Ureter (tissue), 1 donor: Measurements from ENCODE around the gene SCAP. TPM values are rescaled to one million over a fixed set of nuclear protein-coding genes. Genes with fewer than 3 reads are reported as not detected.

Experiments used
- total RNA-seq: library from RNA; stranded (reverse); gene quantifications from one replicate; pipeline ENCODE4 v1.2.4, GENCODE V29; 2023
- donor health status: DM: yes; HTN: yes; CAD: no.

Gene SCAP
- total RNA-seq, 1 donor from 2014 or later: 139 TPM

Other genes with a start within 250 kb of the SCAP start
- gene KIF9, start 193.1 kb downstream of the SCAP start, total RNA-seq: 12.7 TPM
- gene KLHL18, start 193.0 kb downstream of the SCAP start, total RNA-seq: 27.2 TPM
- gene PTPN23, start 94.9 kb downstream of the SCAP start, total RNA-seq: 55.1 TPM
- 25.8 TPM for gene ELP6, start 37.8 kb upstream of the SCAP start, total RNA-seq
- gene CSPG5, start 102.9 kb upstream of the SCAP start, total RNA-seq: not detected